ENCODE results near the gene ERFE.

DNA sequence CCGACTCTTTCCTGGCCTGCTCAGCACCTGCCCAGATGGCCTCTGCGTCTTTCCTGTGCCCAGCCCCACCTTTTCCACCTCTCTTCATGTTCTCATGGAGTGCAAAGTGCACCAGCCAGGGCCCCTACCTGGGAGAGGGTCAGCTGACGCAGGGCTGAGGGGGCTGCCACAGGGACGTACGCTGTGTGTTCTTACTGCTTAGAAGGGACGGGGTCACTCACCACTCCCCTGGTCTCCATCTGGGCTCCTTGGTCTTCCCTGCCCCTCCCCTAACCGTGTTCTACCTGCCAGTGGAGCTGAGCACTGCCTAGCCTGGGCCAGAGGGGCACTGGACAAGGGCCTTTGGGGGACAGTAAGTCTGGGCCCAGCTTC lies 8.6 kb downstream of the ERFE start:
- TF ChIP-seq, protein P1, sequence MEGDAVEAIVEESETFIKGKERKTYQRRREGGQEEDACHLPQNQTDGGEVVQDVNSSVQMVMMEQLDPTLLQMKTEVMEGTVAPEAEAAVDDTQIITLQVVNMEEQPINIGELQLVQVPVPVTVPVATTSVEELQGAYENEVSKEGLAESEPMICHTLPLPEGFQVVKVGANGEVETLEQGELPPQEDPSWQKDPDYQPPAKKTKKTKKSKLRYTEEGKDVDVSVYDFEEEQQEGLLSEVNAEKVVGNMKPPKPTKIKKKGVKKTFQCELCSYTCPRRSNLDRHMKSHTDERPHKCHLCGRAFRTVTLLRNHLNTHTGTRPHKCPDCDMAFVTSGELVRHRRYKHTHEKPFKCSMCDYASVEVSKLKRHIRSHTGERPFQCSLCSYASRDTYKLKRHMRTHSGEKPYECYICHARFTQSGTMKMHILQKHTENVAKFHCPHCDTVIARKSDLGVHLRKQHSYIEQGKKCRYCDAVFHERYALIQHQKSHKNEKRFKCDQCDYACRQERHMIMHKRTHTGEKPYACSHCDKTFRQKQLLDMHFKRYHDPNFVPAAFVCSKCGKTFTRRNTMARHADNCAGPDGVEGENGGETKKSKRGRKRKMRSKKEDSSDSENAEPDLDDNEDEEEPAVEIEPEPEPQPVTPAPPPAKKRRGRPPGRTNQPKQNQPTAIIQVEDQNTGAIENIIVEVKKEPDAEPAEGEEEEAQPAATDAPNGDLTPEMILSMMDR (CRISPR knock-in tag; IDR thresholded peaks at IDR 0.05), result no peak
- TF ChIP-seq, protein P2, sequence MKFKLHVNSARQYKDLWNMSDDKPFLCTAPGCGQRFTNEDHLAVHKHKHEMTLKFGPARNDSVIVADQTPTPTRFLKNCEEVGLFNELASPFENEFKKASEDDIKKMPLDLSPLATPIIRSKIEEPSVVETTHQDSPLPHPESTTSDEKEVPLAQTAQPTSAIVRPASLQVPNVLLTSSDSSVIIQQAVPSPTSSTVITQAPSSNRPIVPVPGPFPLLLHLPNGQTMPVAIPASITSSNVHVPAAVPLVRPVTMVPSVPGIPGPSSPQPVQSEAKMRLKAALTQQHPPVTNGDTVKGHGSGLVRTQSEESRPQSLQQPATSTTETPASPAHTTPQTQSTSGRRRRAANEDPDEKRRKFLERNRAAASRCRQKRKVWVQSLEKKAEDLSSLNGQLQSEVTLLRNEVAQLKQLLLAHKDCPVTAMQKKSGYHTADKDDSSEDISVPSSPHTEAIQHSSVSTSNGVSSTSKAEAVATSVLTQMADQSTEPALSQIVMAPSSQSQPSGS (CRISPR knock-in tag; IDR thresholded peaks at IDR 0.05), result no peak
- TF ChIP-seq STAG1 (CRISPR knock-in tag; IDR thresholded peaks at IDR 0.05), result no peak
- TF ChIP-seq NONO (IDR thresholded peaks at IDR 0.05), result no peak
- no peak for TF ChIP-seq NONO (CRISPR knock-in tag; conservative IDR thresholded peaks at IDR 0.05)
- no peak for TF ChIP-seq ZNF777 (CRISPR knock-in tag; IDR thresholded peaks at IDR 0.05)
- no peak for TF ChIP-seq ZNF274 (CRISPR knock-in tag; IDR thresholded peaks at IDR 0.05)
- TF ChIP-seq, protein P3, sequence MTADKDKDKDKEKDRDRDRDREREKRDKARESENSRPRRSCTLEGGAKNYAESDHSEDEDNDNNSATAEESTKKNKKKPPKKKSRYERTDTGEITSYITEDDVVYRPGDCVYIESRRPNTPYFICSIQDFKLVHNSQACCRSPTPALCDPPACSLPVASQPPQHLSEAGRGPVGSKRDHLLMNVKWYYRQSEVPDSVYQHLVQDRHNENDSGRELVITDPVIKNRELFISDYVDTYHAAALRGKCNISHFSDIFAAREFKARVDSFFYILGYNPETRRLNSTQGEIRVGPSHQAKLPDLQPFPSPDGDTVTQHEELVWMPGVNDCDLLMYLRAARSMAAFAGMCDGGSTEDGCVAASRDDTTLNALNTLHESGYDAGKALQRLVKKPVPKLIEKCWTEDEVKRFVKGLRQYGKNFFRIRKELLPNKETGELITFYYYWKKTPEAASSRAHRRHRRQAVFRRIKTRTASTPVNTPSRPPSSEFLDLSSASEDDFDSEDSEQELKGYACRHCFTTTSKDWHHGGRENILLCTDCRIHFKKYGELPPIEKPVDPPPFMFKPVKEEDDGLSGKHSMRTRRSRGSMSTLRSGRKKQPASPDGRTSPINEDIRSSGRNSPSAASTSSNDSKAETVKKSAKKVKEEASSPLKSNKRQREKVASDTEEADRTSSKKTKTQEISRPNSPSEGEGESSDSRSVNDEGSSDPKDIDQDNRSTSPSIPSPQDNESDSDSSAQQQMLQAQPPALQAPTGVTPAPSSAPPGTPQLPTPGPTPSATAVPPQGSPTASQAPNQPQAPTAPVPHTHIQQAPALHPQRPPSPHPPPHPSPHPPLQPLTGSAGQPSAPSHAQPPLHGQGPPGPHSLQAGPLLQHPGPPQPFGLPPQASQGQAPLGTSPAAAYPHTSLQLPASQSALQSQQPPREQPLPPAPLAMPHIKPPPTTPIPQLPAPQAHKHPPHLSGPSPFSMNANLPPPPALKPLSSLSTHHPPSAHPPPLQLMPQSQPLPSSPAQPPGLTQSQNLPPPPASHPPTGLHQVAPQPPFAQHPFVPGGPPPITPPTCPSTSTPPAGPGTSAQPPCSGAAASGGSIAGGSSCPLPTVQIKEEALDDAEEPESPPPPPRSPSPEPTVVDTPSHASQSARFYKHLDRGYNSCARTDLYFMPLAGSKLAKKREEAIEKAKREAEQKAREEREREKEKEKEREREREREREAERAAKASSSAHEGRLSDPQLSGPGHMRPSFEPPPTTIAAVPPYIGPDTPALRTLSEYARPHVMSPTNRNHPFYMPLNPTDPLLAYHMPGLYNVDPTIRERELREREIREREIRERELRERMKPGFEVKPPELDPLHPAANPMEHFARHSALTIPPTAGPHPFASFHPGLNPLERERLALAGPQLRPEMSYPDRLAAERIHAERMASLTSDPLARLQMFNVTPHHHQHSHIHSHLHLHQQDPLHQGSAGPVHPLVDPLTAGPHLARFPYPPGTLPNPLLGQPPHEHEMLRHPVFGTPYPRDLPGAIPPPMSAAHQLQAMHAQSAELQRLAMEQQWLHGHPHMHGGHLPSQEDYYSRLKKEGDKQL (CRISPR knock-in tag; IDR thresholded peaks at IDR 0.05; ENCODE audit: low read depth), result no peak
- no peak for TF ChIP-seq HNRNPLL (IDR thresholded peaks at IDR 0.05; ENCODE audit: low read depth, low read length, poor library complexity, severe bottlenecking)

All from HepG2 (cell line).